BJ (cell line): Measurements from ENCODE around the gene TBX4. TPM values are rescaled to one million over a fixed set of nuclear protein-coding genes. Genes with fewer than 3 reads are reported as not detected.

ENCODE experiments used
- CTCF ChIA-PET: fragments of 350-600 bp; formaldehyde crosslinking; extraction: SDS; loops from one replicate; lab custom pipeline; 2021; ENCODE audit warnings: antibody characterized with exemption, inconsistent platforms; lab: Yijun Ruan, JAX
- POLR2A ChIA-PET: fragments of 300-600 bp; sonication (Branson Sonifier 250); formaldehyde crosslinking; extraction: SDS; loops from one replicate; lab custom pipeline; 2021; ENCODE audit warnings: antibody characterized with exemption; lab: Charles Lee
- DNase-seq: peaks from one replicate; pipeline ENCODE4 v3.0.0-alpha.2; 2011; ENCODE audit warnings: low read depth
- H3K27me3 ChIP-seq: 2 replicates; pipeline ENCODE4 v1.6.0; 2011; ENCODE audit warnings: low read length; ENCODE audit not compliant: control insufficient read depth, insufficient read depth
- H3K36me3 ChIP-seq: 2 replicates; pipeline ENCODE4 v1.5.1; 2011; ENCODE audit warnings: low read length; ENCODE audit not compliant: control insufficient read depth, insufficient read depth
- H3K4me3 ChIP-seq: 2 replicates; pipeline ENCODE4 v1.5.1; 2011; ENCODE audit warnings: low read depth, mild to moderate bottlenecking, control low read depth, low read length
- polyA plus RNA-seq: library from polyadenylated mRNA; depleted of rRNA; stranded (reverse); fragments of >200 nt; gene quantifications from 2 replicates; pipeline ENCODE4 v1.2.3, GENCODE V29; 2011
- TF ChIP-seq, protein P1 (sequence below): IDR thresholded peaks from 2 replicates; pipeline ENCODE4 v1.5.1; 2011; ENCODE audit warnings: low read depth, mild to moderate bottlenecking, control low read depth, inconsistent platforms, low read length, moderate library complexity; ENCODE audit not compliant: insufficient read depth

The TBX4 gene
- polyA plus RNA-seq, 1 experiment = 3.7 TPM

DNA sequence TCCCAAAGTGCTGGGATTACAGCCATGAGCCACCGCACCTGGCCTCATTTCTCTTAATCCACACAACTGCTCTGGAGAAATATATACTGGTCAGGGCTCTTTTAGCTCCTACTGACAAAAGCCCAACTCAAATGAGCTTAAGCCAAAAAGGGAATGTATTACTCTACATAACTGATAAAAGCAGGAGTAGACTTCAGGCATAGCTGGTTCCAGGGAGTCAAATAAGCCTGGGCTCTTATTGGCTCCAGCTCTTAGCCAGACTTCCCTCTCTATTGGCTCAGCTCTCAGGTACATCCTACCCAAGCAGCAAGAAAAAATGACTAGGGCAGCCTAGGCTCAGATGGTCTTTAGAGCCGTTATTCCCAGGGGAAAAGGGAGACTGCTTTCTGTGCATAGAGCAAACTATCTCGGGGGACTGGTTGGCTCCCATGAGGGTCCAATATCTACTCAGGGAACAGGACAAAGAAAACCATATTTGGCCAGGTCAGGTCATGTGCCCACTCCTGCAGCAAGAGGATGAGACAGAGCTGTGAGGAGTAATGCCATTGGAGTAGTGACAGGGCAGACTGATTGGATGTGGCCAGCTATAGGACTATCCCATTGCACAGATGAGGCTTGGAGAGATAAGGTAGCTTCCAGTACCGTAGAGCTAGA lies 31.4 kb upstream of the TBX4 start:
- Histone ChIP-seq H3K27me3 (peaks cover 5% of the 10 kb centered on the region), H3K36me3 (no peaks in the 10 kb centered on the region), H3K4me3 (no peak overlapping the region)
- ChIA-PET CTCF (interaction anchor here (0.9 to 14.0 kb wide), 5 partner anchors 8 to 163 kb away, joined by 3 to 206 read pairs (median 7); no protein-coding TSS in a partner anchor), POLR2A (no interaction called here)
- TF ChIP-seq, protein P1, sequence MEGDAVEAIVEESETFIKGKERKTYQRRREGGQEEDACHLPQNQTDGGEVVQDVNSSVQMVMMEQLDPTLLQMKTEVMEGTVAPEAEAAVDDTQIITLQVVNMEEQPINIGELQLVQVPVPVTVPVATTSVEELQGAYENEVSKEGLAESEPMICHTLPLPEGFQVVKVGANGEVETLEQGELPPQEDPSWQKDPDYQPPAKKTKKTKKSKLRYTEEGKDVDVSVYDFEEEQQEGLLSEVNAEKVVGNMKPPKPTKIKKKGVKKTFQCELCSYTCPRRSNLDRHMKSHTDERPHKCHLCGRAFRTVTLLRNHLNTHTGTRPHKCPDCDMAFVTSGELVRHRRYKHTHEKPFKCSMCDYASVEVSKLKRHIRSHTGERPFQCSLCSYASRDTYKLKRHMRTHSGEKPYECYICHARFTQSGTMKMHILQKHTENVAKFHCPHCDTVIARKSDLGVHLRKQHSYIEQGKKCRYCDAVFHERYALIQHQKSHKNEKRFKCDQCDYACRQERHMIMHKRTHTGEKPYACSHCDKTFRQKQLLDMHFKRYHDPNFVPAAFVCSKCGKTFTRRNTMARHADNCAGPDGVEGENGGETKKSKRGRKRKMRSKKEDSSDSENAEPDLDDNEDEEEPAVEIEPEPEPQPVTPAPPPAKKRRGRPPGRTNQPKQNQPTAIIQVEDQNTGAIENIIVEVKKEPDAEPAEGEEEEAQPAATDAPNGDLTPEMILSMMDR = no peak
- no peak for DNase-seq

GRCh38 chr17:61421460-61421859 lies 30.8 kb upstream of the TBX4 start:
- peaks cover 5% of the 10 kb centered on the region for H3K27me3 ChIP-seq
- no peak for DNase-seq
- H3K36me3 ChIP-seq = no peaks in the 10 kb centered on the region
- H3K4me3 ChIP-seq = no peak overlapping the region
- ChIA-PET CTCF (interaction anchor here (0.9 to 14.0 kb wide), 4 partner anchors 9 to 162 kb away, joined by 3 to 206 read pairs (median 6); no protein-coding TSS in a partner anchor), POLR2A (no interaction called here)
- TF ChIP-seq, protein P1 = no peak

- TF ChIP-seq, protein P1 = no peak
- ChIA-PET POLR2A (no interaction called here), CTCF (interaction anchor here (1.2 kb wide), 1 partner anchor 105 kb away, joined by 4 read pairs; no protein-coding TSS in a partner anchor)
- no peaks in the 10 kb centered on the region for H3K36me3 ChIP-seq
- peaks cover 5% of the 10 kb centered on the region for H3K27me3 ChIP-seq
- DNase-seq = no peak
- no peak overlapping the region for H3K4me3 ChIP-seq
Observed at GRCh38 chr17:61422116-61422799, 30.0 kb upstream of the TBX4 start.

DNA sequence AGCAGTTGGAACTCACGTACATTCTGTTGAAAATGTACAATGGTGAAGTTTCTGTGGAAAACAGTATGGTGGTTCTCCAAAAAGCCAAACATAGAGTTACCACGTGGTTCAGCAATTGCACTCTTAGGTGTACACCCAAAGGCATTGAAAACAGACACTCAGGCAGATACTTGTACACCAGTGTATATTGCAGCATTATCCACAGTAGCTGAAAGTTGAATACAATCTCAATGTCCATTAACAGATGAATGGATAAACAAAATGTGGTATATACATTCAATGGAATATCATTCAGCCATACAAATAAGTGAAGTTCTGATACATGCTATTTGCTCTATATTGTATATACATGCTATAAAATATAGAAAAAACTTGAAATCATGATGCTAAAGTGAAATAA lies 29.4 kb upstream of the TBX4 start:
- TF ChIP-seq, protein P1 = no peak
- Histone ChIP-seq H3K27me3 (peaks cover 5% of the 10 kb centered on the region), H3K4me3 (no peak overlapping the region), H3K36me3 (no peaks in the 10 kb centered on the region)
- POLR2A ChIA-PET = no interaction called here
- DNase-seq = no peak
- CTCF ChIA-PET = interaction anchor here (2.0 to 2.1 kb wide), 2 partner anchors 11 to 134 kb away, joined by 5 read pairs; no protein-coding TSS in a partner anchor

GRCh38 chr17:61423967-61424649 lies 28.1 kb upstream of the TBX4 start:
- ChIA-PET CTCF (interaction anchor here (0.7 to 2.1 kb wide), 5 partner anchors 12 to 151 kb away, joined by 3 to 5 read pairs (median 3); no protein-coding TSS in a partner anchor), POLR2A (no interaction called here)
- TF ChIP-seq, protein P1 = no peak
- Histone ChIP-seq H3K27me3 (peaks cover 5% of the 10 kb centered on the region), H3K36me3 (no peaks in the 10 kb centered on the region), H3K4me3 (no peak overlapping the region)
- no peak for DNase-seq
